ENCODE measurements around the gene SPRY4. TPM values are rescaled to one million over a fixed set of nuclear protein-coding genes. Genes with fewer than 3 reads are reported as not detected.

SPRY4 gene
- total and polyA plus RNA-seq, 2 of the 13 experiments (the other 11 are each of a cell fraction or from before 2014, with no cell fraction given), result 8.9 to 17.8 TPM

DNA sequence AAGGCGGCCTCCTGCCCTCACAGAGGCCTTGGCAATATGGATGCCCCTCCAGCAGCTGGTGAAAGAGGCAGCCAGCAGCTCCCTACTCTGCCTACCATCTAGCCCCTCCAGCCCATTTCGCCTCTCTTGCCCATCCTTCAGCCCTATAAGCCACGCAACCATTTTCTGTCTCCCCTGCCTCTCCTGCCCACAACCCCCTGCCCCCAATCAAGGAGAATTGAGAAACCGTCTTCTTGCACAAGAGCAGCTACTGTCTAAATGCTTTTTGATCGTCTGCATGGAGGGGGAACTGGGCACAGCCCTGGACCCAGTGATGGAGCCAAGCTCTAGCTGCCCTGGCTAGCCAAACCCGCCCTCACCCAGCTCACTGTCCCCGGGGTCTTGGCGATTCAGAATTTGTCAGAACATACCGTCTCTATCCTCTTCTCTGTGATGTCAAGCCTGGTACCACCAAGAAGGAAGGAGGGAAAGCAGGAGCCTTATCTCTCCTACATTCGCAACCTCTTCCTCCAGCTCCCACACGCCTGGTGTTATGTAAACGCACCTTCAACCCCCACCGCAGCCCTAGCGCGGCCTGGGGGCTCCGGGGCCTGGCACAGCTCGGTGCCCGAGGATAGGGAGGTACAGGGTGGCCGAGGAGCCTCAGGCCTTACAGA is 1.2 kb downstream of the SPRY4 start (continued):
- TF ChIP-seq ZNF446 (CRISPR knock-in tag; IDR thresholded peaks at IDR 0.05) (0 out of 2 replicates have a peak, but pooled peaks have one; percentile 65), ZFX (CRISPR knock-in tag; IDR thresholded peaks at IDR 0.05; ENCODE audit: low read depth) (peak; percentile 71), ZNF790 (CRISPR knock-in tag; IDR thresholded peaks at IDR 0.05; ENCODE audit: borderline replicate concordance) (peak; percentile 26), ZMYM2 (CRISPR knock-in tag; IDR thresholded peaks at IDR 0.05) (no peak), MAZ (IDR thresholded peaks at IDR 0.05; ENCODE audit: borderline replicate concordance, low read depth, low read length) (no peak), MAZ (CRISPR knock-in tag; IDR thresholded peaks at IDR 0.05; ENCODE audit: low read depth) (peak; percentile 64; the same call in 1 of the 2 replicates), ZNF558 (CRISPR knock-in tag; IDR thresholded peaks at IDR 0.05; ENCODE audit: borderline replicate concordance) (0 out of 2 replicates have a peak, but pooled peaks have one; percentile 21), ZNF501 (CRISPR knock-in tag; IDR thresholded peaks at IDR 0.05) (peak; percentile 4; the same call in 1 of the 2 replicates), ONECUT2 (CRISPR knock-in tag; IDR thresholded peaks at IDR 0.05) (no peak), ZNF772 (CRISPR knock-in tag; IDR thresholded peaks at IDR 0.05) (peak; percentile 78; the same call in 1 of the 2 replicates), EEA1 (CRISPR knock-in tag; IDR thresholded peaks at IDR 0.05; ENCODE audit: borderline replicate concordance) (no peak), ZNF138 (CRISPR knock-in tag; IDR thresholded peaks at IDR 0.05; ENCODE audit: low read depth) (0 out of 2 replicates have a peak, but pooled peaks have one; percentile 36), PHF8 (CRISPR knock-in tag; IDR thresholded peaks at IDR 0.05) (0 out of 2 replicates have a peak, but pooled peaks have one; percentile 53), NKX3-1 (CRISPR knock-in tag; IDR thresholded peaks at IDR 0.05) (no peak), SMAD1 (CRISPR knock-in tag; IDR thresholded peaks at IDR 0.05; ENCODE audit: borderline replicate concordance, low read depth) (0 out of 2 replicates have a peak, but pooled peaks have one; percentile 28), TBX2 (CRISPR knock-in tag; IDR thresholded peaks at IDR 0.05; ENCODE audit: borderline replicate concordance) (0 out of 2 replicates have a peak, but pooled peaks have one; percentile 11), WIZ (CRISPR knock-in tag; IDR thresholded peaks at IDR 0.05) (0 out of 2 replicates have a peak, but pooled peaks have one; percentile 41), SPEN (CRISPR knock-in tag; IDR thresholded peaks at IDR 0.05; ENCODE audit: low read depth) (peak; percentile 40; the same call in 1 of the 2 replicates), YY1 (IDR thresholded peaks at IDR 0.05; ENCODE audit: insufficient read depth, insufficient replicate concordance, low read depth, low read length) (peak; percentile 26)
- TF ChIP-seq, protein P1, sequence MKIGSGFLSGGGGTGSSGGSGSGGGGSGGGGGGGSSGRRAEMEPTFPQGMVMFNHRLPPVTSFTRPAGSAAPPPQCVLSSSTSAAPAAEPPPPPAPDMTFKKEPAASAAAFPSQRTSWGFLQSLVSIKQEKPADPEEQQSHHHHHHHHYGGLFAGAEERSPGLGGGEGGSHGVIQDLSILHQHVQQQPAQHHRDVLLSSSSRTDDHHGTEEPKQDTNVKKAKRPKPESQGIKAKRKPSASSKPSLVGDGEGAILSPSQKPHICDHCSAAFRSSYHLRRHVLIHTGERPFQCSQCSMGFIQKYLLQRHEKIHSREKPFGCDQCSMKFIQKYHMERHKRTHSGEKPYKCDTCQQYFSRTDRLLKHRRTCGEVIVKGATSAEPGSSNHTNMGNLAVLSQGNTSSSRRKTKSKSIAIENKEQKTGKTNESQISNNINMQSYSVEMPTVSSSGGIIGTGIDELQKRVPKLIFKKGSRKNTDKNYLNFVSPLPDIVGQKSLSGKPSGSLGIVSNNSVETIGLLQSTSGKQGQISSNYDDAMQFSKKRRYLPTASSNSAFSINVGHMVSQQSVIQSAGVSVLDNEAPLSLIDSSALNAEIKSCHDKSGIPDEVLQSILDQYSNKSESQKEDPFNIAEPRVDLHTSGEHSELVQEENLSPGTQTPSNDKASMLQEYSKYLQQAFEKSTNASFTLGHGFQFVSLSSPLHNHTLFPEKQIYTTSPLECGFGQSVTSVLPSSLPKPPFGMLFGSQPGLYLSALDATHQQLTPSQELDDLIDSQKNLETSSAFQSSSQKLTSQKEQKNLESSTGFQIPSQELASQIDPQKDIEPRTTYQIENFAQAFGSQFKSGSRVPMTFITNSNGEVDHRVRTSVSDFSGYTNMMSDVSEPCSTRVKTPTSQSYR (CRISPR knock-in tag; IDR thresholded peaks at IDR 0.05; ENCODE audit: borderline replicate concordance), result 0 out of 2 replicates have a peak, but pooled peaks have one; percentile 13
- TF ChIP-seq, protein P2, sequence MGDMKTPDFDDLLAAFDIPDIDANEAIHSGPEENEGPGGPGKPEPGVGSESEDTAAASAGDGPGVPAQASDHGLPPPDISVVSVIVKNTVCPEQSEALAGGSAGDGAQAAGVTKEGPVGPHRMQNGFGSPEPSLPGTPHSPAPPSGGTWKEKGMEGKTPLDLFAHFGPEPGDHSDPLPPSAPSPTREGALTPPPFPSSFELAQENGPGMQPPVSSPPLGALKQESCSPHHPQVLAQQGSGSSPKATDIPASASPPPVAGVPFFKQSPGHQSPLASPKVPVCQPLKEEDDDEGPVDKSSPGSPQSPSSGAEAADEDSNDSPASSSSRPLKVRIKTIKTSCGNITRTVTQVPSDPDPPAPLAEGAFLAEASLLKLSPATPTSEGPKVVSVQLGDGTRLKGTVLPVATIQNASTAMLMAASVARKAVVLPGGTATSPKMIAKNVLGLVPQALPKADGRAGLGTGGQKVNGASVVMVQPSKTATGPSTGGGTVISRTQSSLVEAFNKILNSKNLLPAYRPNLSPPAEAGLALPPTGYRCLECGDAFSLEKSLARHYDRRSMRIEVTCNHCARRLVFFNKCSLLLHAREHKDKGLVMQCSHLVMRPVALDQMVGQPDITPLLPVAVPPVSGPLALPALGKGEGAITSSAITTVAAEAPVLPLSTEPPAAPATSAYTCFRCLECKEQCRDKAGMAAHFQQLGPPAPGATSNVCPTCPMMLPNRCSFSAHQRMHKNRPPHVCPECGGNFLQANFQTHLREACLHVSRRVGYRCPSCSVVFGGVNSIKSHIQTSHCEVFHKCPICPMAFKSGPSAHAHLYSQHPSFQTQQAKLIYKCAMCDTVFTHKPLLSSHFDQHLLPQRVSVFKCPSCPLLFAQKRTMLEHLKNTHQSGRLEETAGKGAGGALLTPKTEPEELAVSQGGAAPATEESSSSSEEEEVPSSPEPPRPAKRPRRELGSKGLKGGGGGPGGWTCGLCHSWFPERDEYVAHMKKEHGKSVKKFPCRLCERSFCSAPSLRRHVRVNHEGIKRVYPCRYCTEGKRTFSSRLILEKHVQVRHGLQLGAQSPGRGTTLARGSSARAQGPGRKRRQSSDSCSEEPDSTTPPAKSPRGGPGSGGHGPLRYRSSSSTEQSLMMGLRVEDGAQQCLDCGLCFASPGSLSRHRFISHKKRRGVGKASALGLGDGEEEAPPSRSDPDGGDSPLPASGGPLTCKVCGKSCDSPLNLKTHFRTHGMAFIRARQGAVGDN (CRISPR knock-in tag; IDR thresholded peaks at IDR 0.05), result peak; percentile 47
- TF ChIP-seq, protein P3, sequence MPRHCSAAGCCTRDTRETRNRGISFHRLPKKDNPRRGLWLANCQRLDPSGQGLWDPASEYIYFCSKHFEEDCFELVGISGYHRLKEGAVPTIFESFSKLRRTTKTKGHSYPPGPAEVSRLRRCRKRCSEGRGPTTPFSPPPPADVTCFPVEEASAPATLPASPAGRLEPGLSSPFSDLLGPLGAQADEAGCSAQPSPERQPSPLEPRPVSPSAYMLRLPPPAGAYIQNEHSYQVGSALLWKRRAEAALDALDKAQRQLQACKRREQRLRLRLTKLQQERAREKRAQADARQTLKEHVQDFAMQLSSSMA (CRISPR knock-in tag; IDR thresholded peaks at IDR 0.05), result 0 out of 2 replicates have a peak, but pooled peaks have one; percentile 22

Measured in HepG2 (cell line).